Breast epithelium (tissue), 3 donors: ENCODE data around the gene KRTAP5-5.

Experiments
- POLR2AphosphoS5 ChIP-seq, 3 donors: sonication (generic); formaldehyde crosslinking; IDR thresholded peaks; one replicate each; pipeline ENCODE4 v1.6.1; 2017; ENCODE audit warnings: antibody characterized with exemption in 3 of 3
- TF ChIP-seq, protein P1 (sequence below), 3 donors: fragments of 450-650 bp; IDR thresholded peaks; one replicate each; pipeline ENCODE4 v1.5.1; 2016 to 2017; ENCODE audit warnings: antibody characterized with exemption in 3 of 3, mild to moderate bottlenecking in 3 of 3, moderate library complexity in 3 of 3

DNA sequence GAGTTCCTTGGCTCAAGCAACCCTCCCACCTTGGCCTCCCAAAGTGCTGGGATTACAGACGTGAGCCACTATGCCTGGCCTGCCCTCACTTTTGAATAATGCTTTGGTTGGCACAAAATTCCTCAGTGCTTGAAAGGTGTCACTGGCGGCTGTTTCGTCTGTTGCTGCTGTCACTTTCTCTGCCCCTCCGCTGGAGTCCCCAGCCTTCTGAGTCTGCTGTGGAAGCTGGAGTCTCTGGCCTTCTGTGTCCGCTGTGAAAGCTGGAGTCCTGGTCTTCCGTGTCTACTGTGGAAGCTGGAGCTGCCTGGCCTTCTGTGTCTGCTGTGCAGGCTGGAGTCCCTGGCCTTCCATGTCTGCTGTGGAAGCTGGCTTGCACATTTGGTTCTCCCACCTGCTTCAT, 39.6 kb upstream of the KRTAP5-5 start:
- TF ChIP-seq, protein P1, sequence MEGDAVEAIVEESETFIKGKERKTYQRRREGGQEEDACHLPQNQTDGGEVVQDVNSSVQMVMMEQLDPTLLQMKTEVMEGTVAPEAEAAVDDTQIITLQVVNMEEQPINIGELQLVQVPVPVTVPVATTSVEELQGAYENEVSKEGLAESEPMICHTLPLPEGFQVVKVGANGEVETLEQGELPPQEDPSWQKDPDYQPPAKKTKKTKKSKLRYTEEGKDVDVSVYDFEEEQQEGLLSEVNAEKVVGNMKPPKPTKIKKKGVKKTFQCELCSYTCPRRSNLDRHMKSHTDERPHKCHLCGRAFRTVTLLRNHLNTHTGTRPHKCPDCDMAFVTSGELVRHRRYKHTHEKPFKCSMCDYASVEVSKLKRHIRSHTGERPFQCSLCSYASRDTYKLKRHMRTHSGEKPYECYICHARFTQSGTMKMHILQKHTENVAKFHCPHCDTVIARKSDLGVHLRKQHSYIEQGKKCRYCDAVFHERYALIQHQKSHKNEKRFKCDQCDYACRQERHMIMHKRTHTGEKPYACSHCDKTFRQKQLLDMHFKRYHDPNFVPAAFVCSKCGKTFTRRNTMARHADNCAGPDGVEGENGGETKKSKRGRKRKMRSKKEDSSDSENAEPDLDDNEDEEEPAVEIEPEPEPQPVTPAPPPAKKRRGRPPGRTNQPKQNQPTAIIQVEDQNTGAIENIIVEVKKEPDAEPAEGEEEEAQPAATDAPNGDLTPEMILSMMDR (IDR thresholded peaks at IDR 0.05) = no peak
- no peak for TF ChIP-seq POLR2AphosphoS5 (IDR thresholded peaks at IDR 0.05)
